Lower lobe of right lung (tissue), 2 donors: Measurements from ENCODE around the gene KIAA1549. TPM values are rescaled to one million over a fixed set of nuclear protein-coding genes. Genes with fewer than 3 reads are reported as not detected.
A peak's percentile ranks its signal among the peaks of the same experiment; 100 is the strongest.

Source experiments
- ATAC-seq, 2 donors: fragments of 200-7000 bp; cut with Tn5 transposase; one replicate each; pipeline ENCODE4 v1.9.1; 2020 to 2022; ENCODE audit warnings: mild to moderate bottlenecking in 2 of 2, moderate library complexity in 2 of 2
- DNase-seq: peaks from one replicate; pipeline ENCODE4 v3.0.0-alpha.2; 2020
- H3K27ac ChIP-seq: fragments of 200-600 bp; one replicate; pipeline ENCODE4 v1.8.0; 2022
- H3K27me3 ChIP-seq: fragments of 200-600 bp; one replicate; pipeline ENCODE4 v1.8.0; 2022; ENCODE audit warnings: low read depth
- H3K36me3 ChIP-seq: fragments of 200-600 bp; one replicate; pipeline ENCODE4 v1.8.0; 2022; ENCODE audit warnings: mild to moderate bottlenecking
- H3K4me1 ChIP-seq: fragments of 200-600 bp; one replicate; pipeline ENCODE4 v1.8.0; 2022
- H3K4me3 ChIP-seq: fragments of 200-600 bp; one replicate; pipeline ENCODE4 v1.8.0; 2022; ENCODE audit warnings: mild to moderate bottlenecking
- H3K9me3 ChIP-seq: fragments of 200-600 bp; one replicate; pipeline ENCODE4 v1.8.0; 2022
- CTCF ChIP-seq: fragments of 200-600 bp; IDR thresholded peaks from one replicate; pipeline ENCODE4 v1.8.0; 2022; ENCODE audit warnings: antibody characterized with exemption, mild to moderate bottlenecking
- intact Hi-C: fragments of 100-400 bp; cut with DNase I; formaldehyde crosslinking; loops from one replicate; pipeline ENCODE4 v1.11.0; 2022
- total RNA-seq: library from RNA; stranded (reverse); fragmentation: NEBNext Ultra II Directional; extraction: Animal tissue kit (Norgen Biotek cat#: 25700); gene quantifications from one replicate; pipeline ENCODE4 v1.2.1, GENCODE V29; 2021
- donor health status: DM: no; HTN: yes; CAD: no; lungs with severe emphysema.

The KIAA1549 gene
- total RNA-seq, 1 donor from 2014 or later, result 5.3 TPM

- H3K27me3 ChIP-seq, result no peaks in the 10 kb centered on the region
- no peak for TF ChIP-seq CTCF
- H3K9me3 ChIP-seq, result no peaks in the 10 kb centered on the region
- H3K27ac ChIP-seq, result no peak overlapping the region
- intact Hi-C loops, result no loop called here
- H3K36me3 ChIP-seq, result no peaks in the 10 kb centered on the region
- peak in 1 of 2 donors; percentile 24 for ATAC-seq
- no peak overlapping the region for H3K4me3 ChIP-seq
- DNase-seq, result no peak
- H3K4me1 ChIP-seq, result no peaks in the 10 kb centered on the region
These were observed 90.4 kb downstream of the KIAA1549 start for GRCh38 chr7:138890499-138891445.

- no peak overlapping the region for H3K27ac ChIP-seq
- no peak for ATAC-seq
These were observed 91.3 kb downstream of the KIAA1549 start for GRCh38 chr7:138889582-138890498.

GRCh38 chr7:138887872-138888656 lies 93.1 kb downstream of the KIAA1549 start:
- DNase-seq (no peak), ATAC-seq (no peak)
- H3K27me3 ChIP-seq, result no peaks in the 10 kb centered on the region
- H3K27ac ChIP-seq, result no peak overlapping the region
- intact Hi-C loops, result no loop called here
- no peak overlapping the region for H3K4me3 ChIP-seq
- H3K36me3 ChIP-seq, result no peaks in the 10 kb centered on the region
- H3K9me3 ChIP-seq, result no peaks in the 10 kb centered on the region
- no peaks in the 10 kb centered on the region for H3K4me1 ChIP-seq
- no peak for TF ChIP-seq CTCF

More at GRCh38 chr7:138889582-138890498, 91.3 kb downstream of the KIAA1549 start:
- no peak for DNase-seq
- Histone ChIP-seq H3K36me3 (no peaks in the 10 kb centered on the region), H3K9me3 (no peaks in the 10 kb centered on the region), H3K4me1 (no peaks in the 10 kb centered on the region), H3K4me3 (no peak overlapping the region), H3K27me3 (no peaks in the 10 kb centered on the region)
- intact Hi-C loops, result no loop called here
- TF ChIP-seq CTCF, result no peak

GRCh38 chr7:138887085-138887710 lies 94.0 kb downstream of the KIAA1549 start:
- intact Hi-C loops, result no loop called here
- Histone ChIP-seq H3K9me3 (no peaks in the 10 kb centered on the region), H3K4me1 (no peaks in the 10 kb centered on the region), H3K36me3 (no peaks in the 10 kb centered on the region), H3K27me3 (no peaks in the 10 kb centered on the region), H3K4me3 (no peak overlapping the region), H3K27ac (no peak overlapping the region)
- no peak for TF ChIP-seq CTCF
- no peak for ATAC-seq
- no peak for DNase-seq
